Neural cell (in vitro differentiated cells): Measurements from ENCODE around the gene CDC25A.

Source experiments
- EP300 ChIP-seq: fragments of 450-650 bp; conservative IDR thresholded peaks from 2 replicates; pipeline ENCODE4 v1.6.1; 2014; ENCODE audit warnings: antibody characterized with exemption, mild to moderate bottlenecking, moderate library complexity; ENCODE audit not compliant: poor library complexity, severe bottlenecking
- EZH2 ChIP-seq: fragments of 200-600, 300-800 bp; shearing (Covaris generic), sonication (generic); IDR thresholded peaks from 2 replicates; pipeline ENCODE4 v1.6.1; 2014; ENCODE audit warnings: antibody characterized with exemption, low read length, borderline replicate concordance, mild to moderate bottlenecking; ENCODE audit not compliant: insufficient read depth, poor library complexity, severe bottlenecking
- MXI1 ChIP-seq: fragments of 450-650 bp; conservative IDR thresholded peaks from 2 replicates; pipeline ENCODE4 v1.6.1; 2014; ENCODE audit warnings: antibody characterized with exemption, mild to moderate bottlenecking; ENCODE audit not compliant: poor library complexity, severe bottlenecking
- POLR2AphosphoS5 ChIP-seq: IDR thresholded peaks from 2 replicates; pipeline ENCODE4 v1.6.1; 2012
- RAD21 ChIP-seq: fragments of 450-650 bp; conservative IDR thresholded peaks from 2 replicates; pipeline ENCODE4 v1.6.1; 2014; ENCODE audit warnings: antibody characterized with exemption, mild to moderate bottlenecking, moderate library complexity
- SMC3 ChIP-seq: fragments of 450-650 bp; conservative IDR thresholded peaks from 2 replicates; pipeline ENCODE4 v1.6.1; 2014; ENCODE audit warnings: antibody characterized with exemption, mild to moderate bottlenecking, moderate library complexity; ENCODE audit not compliant: poor library complexity
- TAF1 ChIP-seq: IDR thresholded peaks from 2 replicates; pipeline ENCODE4 v1.6.1; 2012; ENCODE audit warnings: low read depth
- TF ChIP-seq, protein P1 (sequence below): fragments of 450-650 bp; IDR thresholded peaks from 2 replicates; pipeline ENCODE4 v1.5.1; 2014; ENCODE audit warnings: antibody characterized with exemption, mild to moderate bottlenecking, moderate library complexity; ENCODE audit not compliant: poor library complexity, severe bottlenecking
- TF ChIP-seq, protein P2 (sequence below): IDR thresholded peaks from 2 replicates; pipeline ENCODE4 v1.6.1; 2012; ENCODE audit warnings: borderline replicate concordance

DNA sequence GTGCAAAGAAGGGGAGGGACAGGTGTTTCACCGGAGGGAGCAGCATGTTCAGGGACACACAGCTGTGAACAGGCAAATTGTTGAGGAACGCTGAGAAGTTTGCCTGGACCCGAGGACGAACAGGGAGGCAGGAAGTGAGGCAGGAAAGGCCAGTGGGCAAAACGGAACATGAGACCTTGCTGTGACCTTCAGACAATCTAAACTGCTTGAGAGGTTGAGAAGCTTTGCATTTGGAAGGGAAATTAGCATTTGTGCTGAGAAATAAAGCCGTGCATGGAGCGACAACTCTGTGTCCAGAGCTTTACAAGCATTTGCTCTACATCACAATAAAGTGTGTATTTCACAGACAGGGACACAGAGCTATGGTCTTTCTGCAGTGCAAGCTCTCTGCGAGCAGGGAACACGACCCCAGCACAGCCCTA lies 47.9 kb downstream of the CDC25A start:
- TF ChIP-seq RAD21: no peak
- TF ChIP-seq POLR2AphosphoS5: no peak
- TF ChIP-seq, protein P1, sequence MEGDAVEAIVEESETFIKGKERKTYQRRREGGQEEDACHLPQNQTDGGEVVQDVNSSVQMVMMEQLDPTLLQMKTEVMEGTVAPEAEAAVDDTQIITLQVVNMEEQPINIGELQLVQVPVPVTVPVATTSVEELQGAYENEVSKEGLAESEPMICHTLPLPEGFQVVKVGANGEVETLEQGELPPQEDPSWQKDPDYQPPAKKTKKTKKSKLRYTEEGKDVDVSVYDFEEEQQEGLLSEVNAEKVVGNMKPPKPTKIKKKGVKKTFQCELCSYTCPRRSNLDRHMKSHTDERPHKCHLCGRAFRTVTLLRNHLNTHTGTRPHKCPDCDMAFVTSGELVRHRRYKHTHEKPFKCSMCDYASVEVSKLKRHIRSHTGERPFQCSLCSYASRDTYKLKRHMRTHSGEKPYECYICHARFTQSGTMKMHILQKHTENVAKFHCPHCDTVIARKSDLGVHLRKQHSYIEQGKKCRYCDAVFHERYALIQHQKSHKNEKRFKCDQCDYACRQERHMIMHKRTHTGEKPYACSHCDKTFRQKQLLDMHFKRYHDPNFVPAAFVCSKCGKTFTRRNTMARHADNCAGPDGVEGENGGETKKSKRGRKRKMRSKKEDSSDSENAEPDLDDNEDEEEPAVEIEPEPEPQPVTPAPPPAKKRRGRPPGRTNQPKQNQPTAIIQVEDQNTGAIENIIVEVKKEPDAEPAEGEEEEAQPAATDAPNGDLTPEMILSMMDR: no peak
- no peak for TF ChIP-seq EZH2
- TF ChIP-seq, protein P2, sequence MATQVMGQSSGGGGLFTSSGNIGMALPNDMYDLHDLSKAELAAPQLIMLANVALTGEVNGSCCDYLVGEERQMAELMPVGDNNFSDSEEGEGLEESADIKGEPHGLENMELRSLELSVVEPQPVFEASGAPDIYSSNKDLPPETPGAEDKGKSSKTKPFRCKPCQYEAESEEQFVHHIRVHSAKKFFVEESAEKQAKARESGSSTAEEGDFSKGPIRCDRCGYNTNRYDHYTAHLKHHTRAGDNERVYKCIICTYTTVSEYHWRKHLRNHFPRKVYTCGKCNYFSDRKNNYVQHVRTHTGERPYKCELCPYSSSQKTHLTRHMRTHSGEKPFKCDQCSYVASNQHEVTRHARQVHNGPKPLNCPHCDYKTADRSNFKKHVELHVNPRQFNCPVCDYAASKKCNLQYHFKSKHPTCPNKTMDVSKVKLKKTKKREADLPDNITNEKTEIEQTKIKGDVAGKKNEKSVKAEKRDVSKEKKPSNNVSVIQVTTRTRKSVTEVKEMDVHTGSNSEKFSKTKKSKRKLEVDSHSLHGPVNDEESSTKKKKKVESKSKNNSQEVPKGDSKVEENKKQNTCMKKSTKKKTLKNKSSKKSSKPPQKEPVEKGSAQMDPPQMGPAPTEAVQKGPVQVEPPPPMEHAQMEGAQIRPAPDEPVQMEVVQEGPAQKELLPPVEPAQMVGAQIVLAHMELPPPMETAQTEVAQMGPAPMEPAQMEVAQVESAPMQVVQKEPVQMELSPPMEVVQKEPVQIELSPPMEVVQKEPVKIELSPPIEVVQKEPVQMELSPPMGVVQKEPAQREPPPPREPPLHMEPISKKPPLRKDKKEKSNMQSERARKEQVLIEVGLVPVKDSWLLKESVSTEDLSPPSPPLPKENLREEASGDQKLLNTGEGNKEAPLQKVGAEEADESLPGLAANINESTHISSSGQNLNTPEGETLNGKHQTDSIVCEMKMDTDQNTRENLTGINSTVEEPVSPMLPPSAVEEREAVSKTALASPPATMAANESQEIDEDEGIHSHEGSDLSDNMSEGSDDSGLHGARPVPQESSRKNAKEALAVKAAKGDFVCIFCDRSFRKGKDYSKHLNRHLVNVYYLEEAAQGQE: no peak
- no peak for TF ChIP-seq MXI1
- no peak for TF ChIP-seq SMC3
- no peak for TF ChIP-seq EP300
- TF ChIP-seq TAF1: no peak
